Keratinocyte (primary cell): Measurements from ENCODE around the gene NTNG1. TPM values are rescaled to one million over a fixed set of nuclear protein-coding genes. Genes with fewer than 3 reads are reported as not detected.

Experiments used
- DNase-seq: peaks from one replicate; pipeline ENCODE4 v3.0.0-alpha.2; 2011; ENCODE audit warnings: low read depth, missing footprints, low spot score
- FAIRE-seq: peaks from 2 replicates; lab custom pipeline; 2011; peaks lifted over from hg19 to GRCh38; lab: Jason Lieb, UNC
- H2AFZ ChIP-seq: 2 replicates; pipeline ENCODE4 v1.6.0; 2012; ENCODE audit warnings: low read length, control low read depth, inconsistent platforms; ENCODE audit not compliant: control insufficient read depth
- H3K27ac ChIP-seq: 2 replicates; pipeline ENCODE4 v1.5.1; 2011; ENCODE audit warnings: low read length; ENCODE audit not compliant: control insufficient read depth, insufficient read depth
- H3K27me3 ChIP-seq: 3 replicates; pipeline ENCODE4 v1.6.0; 2011; ENCODE audit warnings: low read length; ENCODE audit not compliant: control insufficient read depth, insufficient read depth; ENCODE audit errors: extremely low read depth
- H3K36me3 ChIP-seq, 2 experiments: 2 replicates in 1 of 2; 3 replicates in 1 of 2; pipeline ENCODE4 v1.5.1; 2011; ENCODE audit warnings: low read length in 2 of 2, mild to moderate bottlenecking in 1 of 2; ENCODE audit not compliant: control insufficient read depth in 2 of 2, insufficient read depth in 2 of 2; ENCODE audit errors: extremely low read depth in 1 of 2
- H3K4me1 ChIP-seq: 3 replicates; pipeline ENCODE4 v1.5.1; 2011; ENCODE audit warnings: low read length; ENCODE audit not compliant: control insufficient read depth, insufficient read depth; ENCODE audit errors: extremely low read depth
- H3K4me2 ChIP-seq: 3 replicates; pipeline ENCODE4 v1.6.0; 2011; ENCODE audit warnings: low read depth, low read length; ENCODE audit not compliant: control insufficient read depth, insufficient read depth; ENCODE audit errors: extremely low read depth
- H3K4me3 ChIP-seq, 3 experiments: fragments of 200-600 bp in 1 of 3; sonication (generic) in 1 of 3; 2 replicates in 2 of 3; 3 replicates in 1 of 3; pipeline ENCODE4 v1.5.1; 2011 to 2016; ENCODE audit warnings: low read length in 3 of 3, mild to moderate bottlenecking in 3 of 3, control low read depth in 2 of 3, inconsistent platforms in 1 of 3, low read depth in 1 of 3, mixed read lengths in 1 of 3, mixed run types in 1 of 3, moderate library complexity in 1 of 3; ENCODE audit not compliant: control insufficient read depth in 2 of 3, insufficient read depth in 2 of 3; ENCODE audit errors: extremely low read depth in 1 of 3
- H3K79me2 ChIP-seq: 2 replicates; pipeline ENCODE4 v1.6.0; 2012; ENCODE audit warnings: low read length; ENCODE audit not compliant: control insufficient read depth, insufficient read depth
- H3K9ac ChIP-seq: 3 replicates; pipeline ENCODE4 v1.6.0; 2011; ENCODE audit warnings: low read length; ENCODE audit not compliant: control insufficient read depth, insufficient read depth; ENCODE audit errors: extremely low read depth
- H3K9me1 ChIP-seq: 3 replicates; pipeline ENCODE4 v1.6.0; 2011; ENCODE audit warnings: low read length; ENCODE audit not compliant: control insufficient read depth, insufficient read depth; ENCODE audit errors: extremely low read depth
- H3K9me3 ChIP-seq: 2 replicates; pipeline ENCODE4 v1.5.1; 2012; ENCODE audit warnings: low read depth, low read length; ENCODE audit not compliant: control insufficient read depth
- H4K20me1 ChIP-seq: 3 replicates; pipeline ENCODE4 v1.6.0; 2011; ENCODE audit warnings: low read length; ENCODE audit not compliant: control insufficient read depth, insufficient read depth; ENCODE audit errors: extremely low read depth
- EZH2 ChIP-seq: IDR thresholded peaks from one replicate; pipeline ENCODE4 v1.6.1; 2012; ENCODE audit warnings: inconsistent platforms, mild to moderate bottlenecking, low read length, moderate library complexity
- dilution Hi-C: fragments of 300-500 bp; cut with MboI; formaldehyde crosslinking; loops from one replicate; pipeline ENCODE4 v1.7.0; 2020; ENCODE audit warnings: low sequenced_read_pairs; ENCODE audit not compliant: extremely low pct_ligation_motif_present
- polyA plus RNA-seq, 5 experiments: library from polyadenylated mRNA; depleted of rRNA in 3 of 5; stranded (reverse) in 3 of 5; stranded (forward) in 1 of 5; unstranded in 1 of 5; fragments of >200 nt; gene quantifications; 1 replicate in 1 of 5; 2 replicates in 3 of 5; 3 replicates in 1 of 5; pipeline versions ENCODE4 v1.2.1 to v1.2.3, GENCODE V29; 2011 to 2012; ENCODE audit warnings: missing spikeins in 2 of 5, low read depth in 1 of 5, low replicate concordance in 1 of 5
- TF ChIP-seq, protein P1 (sequence below), 3 experiments: IDR thresholded peaks in 1 of 3; conservative IDR thresholded peaks in 1 of 3; optimal IDR thresholded peaks in 1 of 3; 2 replicates in 2 of 3; 3 replicates in 1 of 3; pipeline versions ENCODE3 to v1.5.1; 2011; ENCODE audit warnings: low read length in 3 of 3, mild to moderate bottlenecking in 3 of 3, moderate library complexity in 2 of 3, control low read depth in 1 of 3, inconsistent platforms in 1 of 3; ENCODE audit not compliant: insufficient read depth in 2 of 3; ENCODE audit errors: extremely low read depth in 1 of 3

The NTNG1 gene
- polyA plus RNA-seq, 1 donor (not counting 4 experiments of a cell fraction or from before 2014, with no cell fraction given), result 8.1 TPM

DNA sequence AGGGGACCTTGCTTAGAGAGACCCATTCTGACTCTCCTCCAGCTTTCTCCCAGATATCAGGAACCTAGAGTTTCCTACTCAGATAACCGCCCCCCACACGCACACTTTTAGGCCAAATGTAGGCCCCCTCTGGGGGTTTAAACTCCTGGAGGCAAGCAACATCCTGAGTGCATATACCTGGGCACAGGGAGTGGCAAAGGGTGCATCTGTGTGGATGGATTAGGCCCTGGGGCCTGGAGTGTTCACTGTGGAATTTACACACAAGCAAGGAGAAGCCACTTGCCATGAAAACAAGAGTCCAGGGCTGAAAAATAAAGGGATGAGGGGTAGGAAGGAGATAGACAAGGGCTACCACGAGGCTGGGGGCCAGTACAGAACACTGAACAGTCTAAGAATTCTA is 343.1 kb downstream of the NTNG1 start:
- no peak overlapping the region for H3K4me2 ChIP-seq
- H2AFZ ChIP-seq, result no peak overlapping the region
- H3K9me1 ChIP-seq, result no peaks in the 10 kb centered on the region
- FAIRE-seq (no peak), DNase-seq (no peak)
- H3K79me2 ChIP-seq, result no peaks in the 10 kb centered on the region
- no peak for TF ChIP-seq EZH2
- TF ChIP-seq, protein P1, sequence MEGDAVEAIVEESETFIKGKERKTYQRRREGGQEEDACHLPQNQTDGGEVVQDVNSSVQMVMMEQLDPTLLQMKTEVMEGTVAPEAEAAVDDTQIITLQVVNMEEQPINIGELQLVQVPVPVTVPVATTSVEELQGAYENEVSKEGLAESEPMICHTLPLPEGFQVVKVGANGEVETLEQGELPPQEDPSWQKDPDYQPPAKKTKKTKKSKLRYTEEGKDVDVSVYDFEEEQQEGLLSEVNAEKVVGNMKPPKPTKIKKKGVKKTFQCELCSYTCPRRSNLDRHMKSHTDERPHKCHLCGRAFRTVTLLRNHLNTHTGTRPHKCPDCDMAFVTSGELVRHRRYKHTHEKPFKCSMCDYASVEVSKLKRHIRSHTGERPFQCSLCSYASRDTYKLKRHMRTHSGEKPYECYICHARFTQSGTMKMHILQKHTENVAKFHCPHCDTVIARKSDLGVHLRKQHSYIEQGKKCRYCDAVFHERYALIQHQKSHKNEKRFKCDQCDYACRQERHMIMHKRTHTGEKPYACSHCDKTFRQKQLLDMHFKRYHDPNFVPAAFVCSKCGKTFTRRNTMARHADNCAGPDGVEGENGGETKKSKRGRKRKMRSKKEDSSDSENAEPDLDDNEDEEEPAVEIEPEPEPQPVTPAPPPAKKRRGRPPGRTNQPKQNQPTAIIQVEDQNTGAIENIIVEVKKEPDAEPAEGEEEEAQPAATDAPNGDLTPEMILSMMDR (optimal IDR thresholded peaks at IDR 0.05 in 1 of 3, IDR thresholded peaks at IDR 0.05 in 1 of 3, conservative IDR thresholded peaks at IDR 0.05 in 1 of 3; ENCODE audit: extremely low read depth in 1 of 3, insufficient read depth in 2 of 3, low read length in 3 of 3), result no peak
- no peaks in the 10 kb centered on the region for H3K27me3 ChIP-seq
- dilution Hi-C loops, result no loop called here
- no peak overlapping the region for H3K4me3 ChIP-seq
- no peaks in the 10 kb centered on the region for H3K36me3 ChIP-seq
- H3K9ac ChIP-seq, result no peak overlapping the region
- H3K4me1 ChIP-seq, result peaks cover 4% of the 10 kb centered on the region
- H4K20me1 ChIP-seq, result no peaks in the 10 kb centered on the region
- H3K27ac ChIP-seq, result no peak overlapping the region
- H3K9me3 ChIP-seq, result no peaks in the 10 kb centered on the region

GRCh38 chr1:107486349-107486748 is 345.5 kb downstream of the NTNG1 start:
- H3K27me3 ChIP-seq, result no peaks in the 10 kb centered on the region
- peaks cover 4% of the 10 kb centered on the region for H3K4me1 ChIP-seq
- dilution Hi-C loops, result no loop called here
- H3K9ac ChIP-seq, result no peak overlapping the region
- DNase-seq, result no peak
- TF ChIP-seq, protein P1 (optimal IDR thresholded peaks at IDR 0.05 in 1 of 3, IDR thresholded peaks at IDR 0.05 in 1 of 3, conservative IDR thresholded peaks at IDR 0.05 in 1 of 3; ENCODE audit: extremely low read depth in 1 of 3, insufficient read depth in 2 of 3, low read length in 3 of 3), result no peak
- TF ChIP-seq EZH2, result no peak
- FAIRE-seq, result no peak
- H3K79me2 ChIP-seq, result no peaks in the 10 kb centered on the region
- no peaks in the 10 kb centered on the region for H3K9me3 ChIP-seq
- no peak overlapping the region for H2AFZ ChIP-seq
- no peak overlapping the region for H3K27ac ChIP-seq
- H3K36me3 ChIP-seq, result no peaks in the 10 kb centered on the region
- H3K4me2 ChIP-seq, result no peak overlapping the region
- H3K4me3 ChIP-seq, result no peak overlapping the region
- no peaks in the 10 kb centered on the region for H4K20me1 ChIP-seq
- no peaks in the 10 kb centered on the region for H3K9me1 ChIP-seq
